Mucosa of descending colon (tissue), 3 donors: ENCODE measurements around the gene UBA52. TPM values are rescaled to one million over a fixed set of nuclear protein-coding genes. Genes with fewer than 3 reads are reported as not detected.

Source experiments
- ATAC-seq: fragments of 200-7000 bp; cut with Tn5 transposase; one replicate; pipeline ENCODE4 v1.9.1; 2020; ENCODE audit warnings: mild to moderate bottlenecking, moderate library complexity
- DNase-seq, 3 donors: peaks; one replicate each; pipeline ENCODE4 v3.0.0-alpha.2; 2020
- H3K36me3 ChIP-seq: fragments of 200-600 bp; one replicate; pipeline ENCODE4 v1.8.0; 2021; ENCODE audit warnings: low read depth, mild to moderate bottlenecking
- H3K4me1 ChIP-seq: fragments of 200-600 bp; one replicate; pipeline ENCODE4 v1.8.0; 2021; ENCODE audit warnings: low read depth, mild to moderate bottlenecking
- H3K4me3 ChIP-seq: fragments of 200-600 bp; one replicate; pipeline ENCODE4 v1.8.0; 2021; ENCODE audit warnings: mild to moderate bottlenecking
- H3K9me3 ChIP-seq: fragments of 200-600 bp; one replicate; pipeline ENCODE4 v1.8.0; 2021; ENCODE audit warnings: mild to moderate bottlenecking
- CTCF ChIP-seq: fragments of 200-600 bp; IDR thresholded peaks from one replicate; pipeline ENCODE4 v1.8.0; 2022; ENCODE audit warnings: antibody characterized with exemption, mild to moderate bottlenecking
- intact Hi-C, 2 donors: fragments of 100-400 bp; cut with DNase I in 1 of 2; cut with micrococcal nuclease in 1 of 2; formaldehyde crosslinking; loops; one replicate each; pipeline versions ENCODE4 v1.11.0 to v1.11.1; 2022; cut with DNase I, micrococcal nuclease
- total RNA-seq, 3 donors: library from RNA; stranded (reverse); fragmentation: NEBNext Ultra II Directional in 2 of 3; extraction: Animal tissue kit (Norgen Biotek cat#: 25700) in 2 of 3; gene quantifications; one replicate each; pipeline versions ENCODE4 v1.2.1 to v1.2.4, GENCODE V29; 2021 to 2023
- donor health status: DM: no; HTN: no; CAD: no; lungs with moderate emphysema.
- donor health status: DM: no; HTN: no; CAD: no.
- donor health status: DM: no; HTN: yes; CAD: no.

Gene UBA52
- total RNA-seq, 3 donors from 2014 or later: 771 to 910 (median 811) TPM

GRCh38 chr19:18618236-18618635, 46.6 kb downstream of the UBA52 start:
- TF ChIP-seq CTCF: no peak
- Histone ChIP-seq H3K4me1 (no peaks in the 10 kb centered on the region), H3K9me3 (no peaks in the 10 kb centered on the region), H3K4me3 (no peak overlapping the region), H3K36me3 (no peaks in the 10 kb centered on the region)
- ATAC-seq (no peak), DNase-seq (no peak)
- intact Hi-C loops: no loop called here

- H3K4me3 ChIP-seq: no peak overlapping the region
- no peak for ATAC-seq
- intact Hi-C loops: no loop called here
- no peak for DNase-seq
- TF ChIP-seq CTCF: no peak
- no peaks in the 10 kb centered on the region for H3K9me3 ChIP-seq
- no peaks in the 10 kb centered on the region for H3K4me1 ChIP-seq
- no peaks in the 10 kb centered on the region for H3K36me3 ChIP-seq
These were observed 48.7 kb downstream of the UBA52 start for GRCh38 chr19:18620311-18620710.

GRCh38 chr19:18620902-18621301, 49.2 kb downstream of the UBA52 start:
- H3K36me3 ChIP-seq: no peaks in the 10 kb centered on the region
- no peaks in the 10 kb centered on the region for H3K9me3 ChIP-seq
- no peak overlapping the region for H3K4me3 ChIP-seq
- no peak for TF ChIP-seq CTCF
- no peaks in the 10 kb centered on the region for H3K4me1 ChIP-seq
- intact Hi-C loops: no loop called here
- ATAC-seq: no peak
- DNase-seq: no peak

GRCh38 chr19:18626906-18627305, 55.2 kb downstream of the UBA52 start:
- TF ChIP-seq CTCF: no peak
- Histone ChIP-seq H3K9me3 (no peaks in the 10 kb centered on the region), H3K36me3 (no peaks in the 10 kb centered on the region), H3K4me3 (no peak overlapping the region), H3K4me1 (no peaks in the 10 kb centered on the region)
- ATAC-seq: no peak
- intact Hi-C loops: no loop called here
- no peak for DNase-seq

Other genes starting within 250 kb of the UBA52 start
- gene LSM4, start 248.8 kb upstream of the UBA52 start, total RNA-seq: 100 to 1,000 TPM in 2 of 3 donors, 10 to 100 TPM in 1; 86.3 to 158 (median 124) TPM
- gene PGPEP1, start 231.3 kb upstream of the UBA52 start, total RNA-seq: 10 to 100 TPM; 77.1 to 97.4 (median 91.5) TPM
- 10 to 100 TPM; 13.8 to 28.2 (median 20.4) TPM for gene GDF15, start 185.7 kb upstream of the UBA52 start, total RNA-seq
- gene LRRC25, start 174.2 kb upstream of the UBA52 start, total RNA-seq: 1 to 10 TPM; 2.1 to 8.8 (median 5.8) TPM
- 10 to 100 TPM; 31.2 to 48.6 (median 41.1) TPM for gene SSBP4, start 152.5 kb upstream of the UBA52 start, total RNA-seq
- 10 to 100 TPM; 10.2 to 20.0 (median 13.2) TPM for gene ISYNA1, start 133.7 kb upstream of the UBA52 start, total RNA-seq
- gene ELL, start 49.8 kb upstream of the UBA52 start, total RNA-seq: 10 to 100 TPM; 17.8 to 21.6 (median 18.9) TPM
- gene FKBP8, start 28.3 kb upstream of the UBA52 start, total RNA-seq: 100 to 1,000 TPM; 152 to 256 (median 162) TPM
- gene KXD1, start 14.0 kb upstream of the UBA52 start, total RNA-seq: 10 to 100 TPM; 63.2 to 76.9 (median 68.8) TPM
- 10 to 100 TPM; 48.2 to 55.4 (median 49.3) TPM for gene REX1BD, start 16.9 kb downstream of the UBA52 start, total RNA-seq
- gene CRLF1, start 34.9 kb downstream of the UBA52 start, total RNA-seq: 1 to 10 TPM; 1.3 to 7.0 (median 6.6) TPM
- gene TMEM59L, start 41.0 kb downstream of the UBA52 start, total RNA-seq: 10 to 100 TPM in 1 of 3 donors, 1 to 10 TPM in 1, under 1 TPM in 1; 0.93 to 10.5 (median 1.4) TPM
- 10 to 100 TPM in 1 of 3 donors, 1 to 10 TPM in 2; 7.6 to 16.6 (median 8.9) TPM for gene KLHL26, start 65.2 kb downstream of the UBA52 start, total RNA-seq
- gene CRTC1, start 111.8 kb downstream of the UBA52 start, total RNA-seq: 10 to 100 TPM; 11.5 to 15.1 (median 12.5) TPM
- under 1 TPM in 2 of 3 donors, not detected in 1; 0.12 to 0.95 TPM for gene COMP, start 219.4 kb downstream of the UBA52 start, total RNA-seq